ENCODE data around the gene LAMP1. TPM values are rescaled to one million over a fixed set of nuclear protein-coding genes. Genes with fewer than 3 reads are reported as not detected.
A peak's percentile ranks its signal among the peaks of the same experiment; 100 is the strongest.

The LAMP1 gene
- total RNA-seq, 2 experiments from 2014 or later, result 32.2 to 36.0 TPM

DNA sequence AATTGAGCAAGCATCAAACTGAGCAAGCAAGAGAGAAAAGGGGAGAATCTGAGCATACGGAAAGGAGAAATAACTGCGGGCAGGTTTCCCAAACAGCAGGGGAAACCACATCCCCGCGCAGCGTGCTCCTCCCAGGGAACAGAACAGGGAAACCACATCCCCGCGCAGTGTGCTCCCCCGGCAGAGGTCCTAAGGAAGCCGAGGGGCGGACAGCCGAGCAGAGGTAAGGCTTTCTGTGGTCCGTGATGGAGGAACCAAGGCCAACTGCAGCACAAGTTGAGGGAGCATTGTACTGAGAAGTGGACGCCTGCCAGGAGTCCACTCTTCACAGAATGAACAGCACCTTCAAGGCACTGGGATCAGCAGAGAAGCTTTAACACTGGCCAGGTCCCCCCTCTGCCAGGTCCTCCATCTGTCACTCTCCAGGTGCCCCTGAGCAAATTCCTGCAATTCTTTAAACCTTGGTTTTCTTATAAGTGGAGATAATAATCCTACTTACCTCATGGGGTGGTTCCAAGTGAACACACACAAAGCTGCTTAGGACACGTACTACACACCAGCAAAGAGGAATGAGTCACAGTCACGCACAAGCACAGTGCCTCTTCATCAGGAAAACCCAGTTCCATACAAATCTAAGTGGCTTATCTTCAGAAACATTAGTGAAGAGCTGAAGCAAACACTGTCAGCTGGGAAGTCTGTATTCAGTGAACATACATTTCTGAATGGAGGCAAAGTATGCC is 23.0 kb upstream of the LAMP1 start:
- intact Hi-C loops (cut with DNase I, micrococcal nuclease), result loop anchor here in 1 of 2 experiments (2.0 kb wide), 1 partner anchor 289 kb away; no protein-coding TSS in a partner anchor
- DNase-seq (no peak), ATAC-seq (no peak)
- Mint-ChIP-seq H3K27ac (no peak overlapping the region), H3K27me3 (peaks cover 7% of the 10 kb centered on the region), H3K36me3 (ENCODE audit: low read depth) (peaks cover 4% of the 10 kb centered on the region), H3K4me3 (no peak overlapping the region), H3K4me1 (peaks cover 2% of the 10 kb centered on the region), H3K9me3 (ENCODE audit: low read depth) (no peaks in the 10 kb centered on the region)
- POLR2A ChIA-PET, result no interaction called here
- CTCF ChIA-PET, result interaction anchor here (1.1 to 1.6 kb wide), 3 partner anchors 15 to 121 kb away, joined by 3 to 6 read pairs (median 4); no protein-coding TSS in a partner anchor

GRCh38 chr13:113274721-113275120 is 22.3 kb upstream of the LAMP1 start:
- DNase-seq, result no peak
- peaks cover 8% of the 10 kb centered on the region for H3K27me3 Mint-ChIP-seq
- H3K36me3 Mint-ChIP-seq (ENCODE audit: low read depth), result peaks cover 4% of the 10 kb centered on the region
- H3K9me3 Mint-ChIP-seq (ENCODE audit: low read depth), result no peaks in the 10 kb centered on the region
- no peak overlapping the region for H3K4me3 Mint-ChIP-seq
- H3K27ac Mint-ChIP-seq, result no peak overlapping the region
- no peak for ATAC-seq
- ChIA-PET POLR2A (no interaction called here), CTCF (interaction anchor here (1.1 to 1.6 kb wide), 2 partner anchors 15 to 117 kb away, joined by 4 to 6 read pairs; no protein-coding TSS in a partner anchor)
- intact Hi-C loops (cut with DNase I, micrococcal nuclease), result loop anchor here (1.0 to 2.0 kb wide), 2 partner anchors 120 to 288 kb away; no protein-coding TSS in a partner anchor
- peaks cover 2% of the 10 kb centered on the region for H3K4me1 Mint-ChIP-seq

DNA sequence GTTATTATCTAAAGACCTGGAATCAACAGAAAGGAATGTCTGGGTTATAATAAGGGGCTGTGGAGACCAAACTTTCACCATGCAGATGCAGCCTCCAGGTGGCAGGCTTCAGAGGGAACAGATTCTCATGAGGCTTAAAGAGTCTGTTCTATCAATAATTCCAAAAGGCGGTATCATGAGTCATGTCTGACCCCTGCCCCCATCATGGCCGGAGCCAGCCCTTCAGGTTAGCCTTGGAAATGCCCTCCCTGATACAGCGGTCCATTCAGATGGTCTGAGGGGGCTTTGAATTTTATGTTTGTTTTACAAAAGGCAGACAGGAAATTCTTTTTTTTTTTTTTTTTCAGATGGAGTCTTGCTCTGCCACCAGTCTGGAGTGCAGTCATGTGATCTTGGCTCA is 21.7 kb upstream of the LAMP1 start:
- no peak overlapping the region for H3K4me3 Mint-ChIP-seq
- peaks cover 4% of the 10 kb centered on the region for H3K36me3 Mint-ChIP-seq (ENCODE audit: low read depth)
- peaks cover 2% of the 10 kb centered on the region for H3K4me1 Mint-ChIP-seq
- peak; percentile 85 for ATAC-seq
- peak; percentile 65 for DNase-seq
- POLR2A ChIA-PET, result no interaction called here
- CTCF ChIA-PET, result no interaction called here
- intact Hi-C loops (cut with DNase I, micrococcal nuclease), result loop anchor here (1.0 to 2.0 kb wide), 2 partner anchors 119 to 287 kb away; no protein-coding TSS in a partner anchor
- H3K9me3 Mint-ChIP-seq (ENCODE audit: low read depth), result no peaks in the 10 kb centered on the region
- no peak overlapping the region for H3K27ac Mint-ChIP-seq
- H3K27me3 Mint-ChIP-seq, result peaks cover 8% of the 10 kb centered on the region

DNA sequence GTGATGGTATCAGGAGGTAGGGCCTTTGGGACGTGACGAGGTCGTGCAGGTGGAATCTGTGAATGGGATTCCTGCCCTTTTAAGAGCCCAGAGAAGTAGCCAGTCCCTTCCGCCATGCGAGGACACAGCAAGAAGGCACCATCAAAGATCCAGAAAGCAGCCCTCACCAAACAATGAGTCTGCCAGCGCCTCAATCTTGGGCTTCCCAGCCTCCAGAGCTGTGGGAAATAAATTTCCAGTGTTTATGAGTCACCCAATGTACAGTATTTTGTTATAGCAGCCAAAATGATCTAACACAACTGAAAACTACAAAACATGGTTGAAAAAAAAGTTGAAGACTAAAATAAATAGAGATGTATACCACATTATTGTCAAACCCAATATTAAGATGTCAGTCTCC is 16.9 kb upstream of the LAMP1 start:
- Mint-ChIP-seq H3K4me1 (peaks cover 2% of the 10 kb centered on the region), H3K4me3 (no peak overlapping the region), H3K27ac (no peak overlapping the region), H3K27me3 (peaks cover 12% of the 10 kb centered on the region), H3K9me3 (ENCODE audit: low read depth) (no peaks in the 10 kb centered on the region), H3K36me3 (ENCODE audit: low read depth) (no peaks in the 10 kb centered on the region)
- intact Hi-C loops (cut with DNase I, micrococcal nuclease), result no loop called here
- ChIA-PET CTCF (no interaction called here), POLR2A (no interaction called here)
- DNase-seq (no peak), ATAC-seq (no peak)

- peaks cover 11% of the 10 kb centered on the region for H3K27me3 Mint-ChIP-seq
- no peaks in the 10 kb centered on the region for H3K4me1 Mint-ChIP-seq
- H3K4me3 Mint-ChIP-seq, result no peak overlapping the region
- no peak overlapping the region for H3K27ac Mint-ChIP-seq
- DNase-seq, result no peak
- ChIA-PET POLR2A (no interaction called here), CTCF (no interaction called here)
- ATAC-seq, result no peak
- no peaks in the 10 kb centered on the region for H3K9me3 Mint-ChIP-seq (ENCODE audit: low read depth)
- no peaks in the 10 kb centered on the region for H3K36me3 Mint-ChIP-seq (ENCODE audit: low read depth)
- intact Hi-C loops (cut with DNase I, micrococcal nuclease), result no loop called here
Observed at GRCh38 chr13:113283904-113284303, 13.1 kb upstream of the LAMP1 start.

GRCh38 chr13:113288880-113289279 is 8.2 kb upstream of the LAMP1 start:
- ATAC-seq (no peak), DNase-seq (no peak)
- Mint-ChIP-seq H3K4me3 (no peak overlapping the region), H3K9me3 (ENCODE audit: low read depth) (no peaks in the 10 kb centered on the region), H3K27ac (no peak overlapping the region), H3K27me3 (peaks cover 25% of the 10 kb centered on the region), H3K4me1 (peaks cover 13% of the 10 kb centered on the region), H3K36me3 (ENCODE audit: low read depth) (no peaks in the 10 kb centered on the region)
- POLR2A ChIA-PET, result no interaction called here
- CTCF ChIA-PET, result interaction anchor here (0.7 kb wide), 1 partner anchor 15 kb away, joined by 4 read pairs; no protein-coding TSS in a partner anchor
- intact Hi-C loops (cut with DNase I, micrococcal nuclease), result no loop called here

DNA sequence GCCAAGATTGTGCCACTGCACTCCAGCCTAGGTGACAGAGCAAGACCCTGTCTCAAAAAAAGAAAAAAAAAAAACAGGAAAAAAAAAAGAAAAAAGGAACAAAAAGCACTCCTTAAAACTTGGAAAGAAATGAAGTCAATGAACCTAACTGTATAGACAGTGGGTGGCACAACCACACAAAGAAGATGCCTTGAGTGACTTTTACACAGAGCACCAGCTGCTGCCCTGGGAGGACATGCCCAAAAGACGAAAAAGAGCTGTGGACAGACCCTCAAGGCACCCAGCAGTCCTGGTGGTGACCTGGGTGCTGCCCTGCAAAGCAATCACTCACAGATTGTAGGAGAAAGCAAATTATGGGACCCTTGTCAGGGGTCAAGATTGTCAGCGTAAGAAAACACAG is 5.9 kb upstream of the LAMP1 start:
- no peaks in the 10 kb centered on the region for H3K36me3 Mint-ChIP-seq (ENCODE audit: low read depth)
- peaks cover 23% of the 10 kb centered on the region for H3K27me3 Mint-ChIP-seq
- no peak overlapping the region for H3K4me3 Mint-ChIP-seq
- CTCF ChIA-PET, result interaction anchor here (0.7 to 1.5 kb wide), 3 partner anchors 65 to 198 kb away, joined by 3 to 4 read pairs (median 3); no protein-coding TSS in a partner anchor
- peaks cover 16% of the 10 kb centered on the region for H3K4me1 Mint-ChIP-seq
- no peaks in the 10 kb centered on the region for H3K9me3 Mint-ChIP-seq (ENCODE audit: low read depth)
- intact Hi-C loops (cut with DNase I, micrococcal nuclease), result no loop called here
- no peak for DNase-seq
- ATAC-seq, result no peak
- no peak overlapping the region for H3K27ac Mint-ChIP-seq
- POLR2A ChIA-PET, result no interaction called here

- Mint-ChIP-seq H3K4me3 (peak overlapping the region; percentile 37), H3K36me3 (ENCODE audit: low read depth) (peaks cover 4% of the 10 kb centered on the region), H3K27me3 (peaks cover 23% of the 10 kb centered on the region), H3K9me3 (ENCODE audit: low read depth) (no peaks in the 10 kb centered on the region), H3K27ac (no peak overlapping the region), H3K4me1 (peaks cover 22% of the 10 kb centered on the region)
- intact Hi-C loops (cut with DNase I, micrococcal nuclease), result no loop called here
- ChIA-PET POLR2A (interaction anchor here (0.7 kb wide), 1 partner anchor 350 kb away, joined by 4 read pairs; no protein-coding TSS in a partner anchor), CTCF (interaction anchor here (1.2 to 1.5 kb wide), 2 partner anchors 64 to 90 kb away, joined by 3 read pairs; no protein-coding TSS in a partner anchor)
- DNase-seq, result peak; percentile 44
- no peak for ATAC-seq
Observed at GRCh38 chr13:113292021-113292862, 4.8 kb upstream of the LAMP1 start.

DNA sequence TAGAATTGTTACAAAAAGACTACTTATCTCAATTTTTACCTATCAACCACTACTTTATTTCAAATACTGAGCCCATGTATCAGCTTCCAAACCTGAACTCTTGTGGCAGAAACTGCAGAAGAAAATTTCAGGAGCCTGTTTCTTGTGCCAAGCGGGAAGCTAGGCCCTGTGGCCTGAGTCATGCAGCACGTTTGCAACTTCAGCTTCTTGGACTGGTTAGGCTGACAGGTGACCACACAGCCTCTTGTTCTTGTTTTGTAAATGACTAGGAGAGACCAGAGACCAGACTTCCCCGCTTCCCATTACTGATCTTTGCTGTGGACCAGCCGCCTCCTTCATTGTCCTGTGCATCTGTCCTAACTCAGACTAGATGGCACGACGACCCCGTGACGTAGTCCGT is 3.4 kb upstream of the LAMP1 start:
- ChIA-PET CTCF (interaction anchor here (0.6 kb wide), 1 partner anchor 52 kb away, joined by 3 read pairs; no protein-coding TSS in a partner anchor), POLR2A (no interaction called here)
- H3K4me3 Mint-ChIP-seq, result no peak overlapping the region
- no peaks in the 10 kb centered on the region for H3K9me3 Mint-ChIP-seq (ENCODE audit: low read depth)
- H3K4me1 Mint-ChIP-seq, result peaks cover 30% of the 10 kb centered on the region
- peaks cover 23% of the 10 kb centered on the region for H3K27me3 Mint-ChIP-seq
- H3K27ac Mint-ChIP-seq, result no peak overlapping the region
- H3K36me3 Mint-ChIP-seq (ENCODE audit: low read depth), result peaks cover 4% of the 10 kb centered on the region
- ATAC-seq, result no peak
- DNase-seq, result no peak
- intact Hi-C loops (cut with DNase I, micrococcal nuclease), result no loop called here

- DNase-seq, result no peak
- H3K4me1 Mint-ChIP-seq, result peaks cover 33% of the 10 kb centered on the region
- peak overlapping the region; percentile 89 for H3K4me3 Mint-ChIP-seq
- CTCF ChIA-PET, result no interaction called here
- intact Hi-C loops (cut with DNase I, micrococcal nuclease), result loop anchor here in 1 of 2 experiments (2.0 to 5.0 kb wide), 4 partner anchors 143 to 605 kb away; partner anchors contain the start of genes ATP11A and MCF2L
- ATAC-seq, result no peak
- peaks cover 4% of the 10 kb centered on the region for H3K36me3 Mint-ChIP-seq (ENCODE audit: low read depth)
- no peaks in the 10 kb centered on the region for H3K9me3 Mint-ChIP-seq (ENCODE audit: low read depth)
- peaks cover 14% of the 10 kb centered on the region for H3K27me3 Mint-ChIP-seq
- peak overlapping the region; percentile 1 for H3K27ac Mint-ChIP-seq
- POLR2A ChIA-PET, result no interaction called here
Observed at GRCh38 chr13:113295776-113296175, 1.3 kb upstream of the LAMP1 start.

DNA sequence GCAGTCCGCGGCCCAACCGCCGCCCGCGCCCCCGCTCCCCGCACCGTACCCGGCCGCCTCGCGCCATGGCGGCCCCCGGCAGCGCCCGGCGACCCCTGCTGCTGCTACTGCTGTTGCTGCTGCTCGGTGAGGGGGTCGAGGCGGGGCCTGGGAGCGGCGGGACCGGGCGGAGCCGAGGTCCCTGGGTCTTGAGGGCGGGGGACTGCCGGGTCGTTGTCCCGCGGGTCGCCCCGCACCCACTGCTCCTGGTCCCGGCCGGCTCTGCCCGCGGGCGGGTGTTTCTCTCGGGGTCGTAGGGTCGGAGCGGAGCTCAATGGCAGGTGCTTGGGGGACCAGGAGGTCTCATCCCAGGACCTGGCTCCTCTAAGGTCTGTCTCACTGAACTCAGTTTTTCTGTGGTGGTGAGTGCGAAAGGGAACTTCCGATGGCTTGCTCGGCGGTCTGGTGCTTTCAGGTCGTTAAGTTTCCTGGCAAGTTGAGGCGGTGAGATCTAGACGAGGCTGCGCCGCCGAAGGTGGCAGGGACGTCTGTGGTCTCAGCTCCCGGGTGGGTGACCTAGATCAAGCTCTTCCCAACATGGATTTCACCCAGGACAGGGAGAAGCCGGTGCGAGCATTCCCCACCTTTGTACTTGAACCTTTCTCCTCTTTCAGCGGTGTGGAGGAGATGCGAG is 467 bp downstream of the LAMP1 start:
- ATAC-seq, result peak; percentile 50
- peak overlapping the region; percentile 86 for H3K27ac Mint-ChIP-seq
- peaks cover 25% of the 10 kb centered on the region for H3K4me1 Mint-ChIP-seq
- ChIA-PET POLR2A (no interaction called here), CTCF (no interaction called here)
- H3K36me3 Mint-ChIP-seq (ENCODE audit: low read depth), result peaks cover 4% of the 10 kb centered on the region
- peak overlapping the region; percentile 89 for H3K4me3 Mint-ChIP-seq
- H3K9me3 Mint-ChIP-seq (ENCODE audit: low read depth), result no peaks in the 10 kb centered on the region
- H3K27me3 Mint-ChIP-seq, result peaks cover 4% of the 10 kb centered on the region
- intact Hi-C loops (cut with DNase I, micrococcal nuclease), result loop anchor here (1.0 to 5.0 kb wide), 11 partner anchors 67 to 1017 kb away; partner anchors contain the start of genes ATP11A (in 1 of the 2), CHAMP1 (in 1 of the 2), CUL4A (in 1 of the 2) and DCUN1D2 (in 1 of the 2)
- peak; percentile 68 for DNase-seq
